ENCODE data around the gene TSHR. TPM values are rescaled to one million over a fixed set of nuclear protein-coding genes. Genes with fewer than 3 reads are reported as not detected.

The TSHR gene
- total RNA-seq, 2 donors from 2014 or later = 0.23 to 0.36 TPM

GRCh38 chr14:80996049-80996901 is 40.9 kb downstream of the TSHR start:
- Histone ChIP-seq H3K9me3 (no peaks in the 10 kb centered on the region), H3K27ac (no peak overlapping the region), H3K4me1 (replicated peaks) (no peaks in the 10 kb centered on the region), H3K36me3 (no peaks in the 10 kb centered on the region), H3K27me3 (replicated peaks; ENCODE audit: insufficient read depth) (no peaks in the 10 kb centered on the region), H3K4me3 (no peak overlapping the region)
- TF ChIP-seq POLR2AphosphoS5 (IDR thresholded peaks at IDR 0.05) (peak; percentile 6), POLR2A (IDR thresholded peaks at IDR 0.05) (no peak), CTCF (IDR thresholded peaks at IDR 0.05) (peak in 3 of 4 experiments; percentile 48 to 77 (median 75))
- intact Hi-C loops (cut with DNase I) = loop anchor here (5.0 kb wide), 2 partner anchors 176 to 216 kb away; no protein-coding TSS in a partner anchor
- DNase-seq (ENCODE audit: low spot score) = peak; percentile 42
- 41% methylated on average over 13 of the region's 13 CpGs for WGBS

GRCh38 chr14:81001447-81001846 is 46.0 kb downstream of the TSHR start:
- 74% methylated on average over 6 of the region's 6 CpGs for WGBS
- no peaks in the 10 kb centered on the region for H3K4me1 ChIP-seq (replicated peaks)
- no peak for DNase-seq (ENCODE audit: low spot score)
- H3K27me3 ChIP-seq (replicated peaks; ENCODE audit: insufficient read depth) = no peaks in the 10 kb centered on the region
- H3K36me3 ChIP-seq = no peaks in the 10 kb centered on the region
- H3K9me3 ChIP-seq = no peaks in the 10 kb centered on the region
- H3K4me3 ChIP-seq = no peak overlapping the region
- H3K27ac ChIP-seq = no peak overlapping the region
- intact Hi-C loops (cut with DNase I) = no loop called here
- TF ChIP-seq CTCF (IDR thresholded peaks at IDR 0.05) (no peak), POLR2A (IDR thresholded peaks at IDR 0.05) (no peak), POLR2AphosphoS5 (IDR thresholded peaks at IDR 0.05) (no peak)

GRCh38 chr14:81004575-81004974 is 49.2 kb downstream of the TSHR start:
- DNase-seq (ENCODE audit: low spot score) = no peak
- intact Hi-C loops (cut with DNase I) = no loop called here
- no peak overlapping the region for H3K4me3 ChIP-seq
- no peaks in the 10 kb centered on the region for H3K27me3 ChIP-seq (replicated peaks; ENCODE audit: insufficient read depth)
- no peak for TF ChIP-seq POLR2AphosphoS5 (IDR thresholded peaks at IDR 0.05)
- no peaks in the 10 kb centered on the region for H3K9me3 ChIP-seq
- 95% methylated on average over 1 of the region's 1 CpG for WGBS
- H3K27ac ChIP-seq = no peak overlapping the region
- H3K36me3 ChIP-seq = no peaks in the 10 kb centered on the region
- no peaks in the 10 kb centered on the region for H3K4me1 ChIP-seq (replicated peaks)

GRCh38 chr14:81005540-81006228 is 50.3 kb downstream of the TSHR start:
- Histone ChIP-seq H3K4me3 (no peak overlapping the region), H3K36me3 (no peaks in the 10 kb centered on the region), H3K27me3 (replicated peaks; ENCODE audit: insufficient read depth) (no peaks in the 10 kb centered on the region), H3K9me3 (no peaks in the 10 kb centered on the region), H3K27ac (no peak overlapping the region), H3K4me1 (replicated peaks) (no peaks in the 10 kb centered on the region)
- 89% methylated on average over 8 of the region's 8 CpGs for WGBS
- intact Hi-C loops (cut with DNase I) = no loop called here
- TF ChIP-seq POLR2A (IDR thresholded peaks at IDR 0.05) = no peak
- TF ChIP-seq POLR2AphosphoS5 (IDR thresholded peaks at IDR 0.05) = no peak
- no peak for TF ChIP-seq CTCF (IDR thresholded peaks at IDR 0.05)
- no peak for DNase-seq (ENCODE audit: low spot score)

- no peaks in the 10 kb centered on the region for H3K36me3 ChIP-seq
- no peaks in the 10 kb centered on the region for H3K9me3 ChIP-seq
- no peak for DNase-seq (ENCODE audit: low spot score)
- H3K27me3 ChIP-seq (replicated peaks; ENCODE audit: insufficient read depth) = no peaks in the 10 kb centered on the region
- no peaks in the 10 kb centered on the region for H3K4me1 ChIP-seq (replicated peaks)
- TF ChIP-seq CTCF (IDR thresholded peaks at IDR 0.05) = no peak
- no peak overlapping the region for H3K4me3 ChIP-seq
- 98% methylated on average over 3 of the region's 3 CpGs for WGBS
- intact Hi-C loops (cut with DNase I) = no loop called here
- no peak overlapping the region for H3K27ac ChIP-seq
Observed at GRCh38 chr14:81006266-81006665, 50.8 kb downstream of the TSHR start.
